Suppressor macrophage treated with lipopolysaccharide for 4 hours (primary cell): ENCODE results near the gene SLC1A2.

Experiments
- DNase-seq: peaks from one replicate; pipeline ENCODE4 v3.0.0-alpha.2; 2020

SLC1A2 gene

DNA sequence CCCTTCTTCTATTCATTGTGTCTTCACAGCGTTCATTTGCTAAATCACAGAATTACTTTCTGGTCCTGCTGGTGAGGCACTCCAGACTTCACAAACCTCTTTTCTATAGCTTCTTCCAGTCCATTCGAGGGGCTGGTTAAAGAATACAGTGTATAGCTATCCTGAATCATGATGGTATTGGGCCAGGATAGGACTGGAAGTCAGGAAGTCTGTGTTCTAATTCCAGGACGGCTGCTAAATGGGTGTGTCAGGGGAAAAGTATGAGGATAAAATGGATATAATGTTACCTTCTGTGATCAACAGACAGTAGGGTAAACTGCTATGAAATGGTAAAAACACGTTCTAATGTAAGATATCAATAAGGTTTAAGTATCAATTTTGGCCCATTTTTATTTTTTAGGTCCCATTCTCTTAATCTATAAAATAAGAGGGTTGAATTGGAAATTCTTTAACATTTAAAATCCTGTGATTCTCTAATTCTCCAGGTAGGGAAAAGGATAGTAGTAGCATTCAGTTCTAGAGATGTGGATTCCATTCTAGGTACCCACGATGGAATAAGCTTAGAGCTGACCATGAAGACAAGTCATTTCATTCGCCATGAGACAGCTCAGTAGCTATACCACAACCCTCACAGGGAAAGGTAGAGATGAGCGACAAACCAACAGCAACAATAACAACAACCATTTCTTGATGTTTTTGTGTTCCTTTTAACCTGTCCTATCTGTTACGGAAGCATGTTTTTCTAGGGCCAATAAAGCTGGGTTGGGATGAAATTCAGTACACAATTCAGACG, 96.1 kb downstream of the SLC1A2 start:
- DNase-seq, result no peak

DNA sequence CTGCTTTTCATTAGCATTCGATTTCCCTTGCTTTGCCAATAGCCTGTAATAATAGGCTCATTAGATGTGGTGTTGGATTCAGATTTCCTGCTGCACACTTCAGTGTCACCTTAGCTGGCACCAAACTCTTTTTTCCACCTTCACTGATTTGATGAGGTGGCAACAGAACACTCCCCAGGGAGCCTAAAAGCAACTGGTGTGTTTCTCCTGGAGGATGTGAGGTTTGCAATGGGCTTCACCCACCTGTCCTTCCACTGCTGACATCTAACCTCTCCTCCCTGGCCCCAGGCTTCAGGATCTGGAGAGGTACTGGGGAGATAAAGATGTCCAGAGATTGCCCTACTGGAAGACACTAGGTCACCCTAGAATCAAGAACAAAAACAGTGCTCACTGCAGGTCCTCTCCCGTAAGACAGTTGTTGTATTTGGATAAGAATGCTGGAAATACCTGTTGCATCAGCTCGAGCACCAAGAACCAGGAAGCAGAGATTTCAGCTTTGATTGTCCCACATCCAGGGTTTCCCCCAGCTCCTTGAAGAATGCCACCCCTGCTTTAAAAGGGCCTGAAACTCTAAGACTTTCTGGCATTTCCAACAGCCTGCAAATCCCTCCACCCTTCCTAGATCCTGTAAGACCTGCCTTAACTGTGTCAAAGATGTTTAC, 96.9 kb downstream of the SLC1A2 start:
- DNase-seq, result no peak

DNA sequence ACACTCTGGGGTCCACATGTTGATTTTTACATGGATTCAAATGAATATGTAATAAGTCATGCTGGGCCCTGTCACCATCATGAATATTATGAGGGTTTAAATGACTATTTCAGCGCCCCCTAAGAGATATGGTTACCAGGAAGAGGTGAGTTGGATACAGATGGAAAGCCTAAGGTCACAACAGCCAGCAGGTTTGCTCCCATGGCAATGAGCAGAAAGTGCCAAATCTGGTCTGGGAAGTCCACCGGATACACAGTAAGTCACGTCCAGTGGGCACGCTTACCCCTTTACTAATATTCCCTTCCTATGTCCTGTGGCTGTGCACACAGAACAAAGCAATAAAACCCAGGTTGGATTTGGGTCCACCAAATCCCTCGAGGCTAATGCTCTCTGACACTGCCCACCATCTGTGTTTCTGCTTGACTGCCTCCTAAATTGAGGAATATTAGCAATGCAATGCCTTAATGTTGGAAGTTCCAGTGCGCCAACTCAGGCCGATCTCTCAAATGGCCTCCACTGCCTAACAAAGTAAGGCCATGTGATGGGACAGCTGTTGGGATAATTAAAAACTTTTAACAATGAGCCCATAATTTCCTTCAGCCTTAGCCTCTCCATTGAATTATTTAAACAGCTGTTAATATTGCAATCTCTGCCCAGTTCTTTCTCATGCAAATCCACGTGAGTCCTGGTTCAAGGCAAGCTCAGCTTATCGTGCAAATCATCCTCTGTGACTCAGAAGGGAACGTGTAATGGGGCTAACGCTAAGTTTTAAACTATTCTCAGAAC, 97.6 kb downstream of the SLC1A2 start:
- no peak for DNase-seq

DNA sequence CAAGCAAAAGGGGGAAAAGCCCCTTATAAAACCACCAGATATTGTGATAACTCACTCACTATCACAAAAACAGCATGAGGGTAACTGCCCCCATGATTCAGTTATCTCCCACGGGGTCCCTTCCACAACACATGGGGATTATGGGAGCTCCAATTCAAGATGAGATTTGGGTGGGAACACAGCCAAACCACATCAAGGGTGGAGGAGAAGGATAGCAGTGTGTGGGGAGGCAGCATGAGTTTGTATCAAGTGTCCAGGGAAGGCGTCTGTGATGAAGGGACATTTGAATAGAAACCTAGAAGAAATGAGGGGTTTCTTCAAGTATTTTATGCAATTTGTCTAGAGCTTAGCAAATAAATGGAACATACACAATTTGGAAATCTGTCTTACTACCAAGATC, 98.2 kb downstream of the SLC1A2 start:
- DNase-seq, result no peak

DNA sequence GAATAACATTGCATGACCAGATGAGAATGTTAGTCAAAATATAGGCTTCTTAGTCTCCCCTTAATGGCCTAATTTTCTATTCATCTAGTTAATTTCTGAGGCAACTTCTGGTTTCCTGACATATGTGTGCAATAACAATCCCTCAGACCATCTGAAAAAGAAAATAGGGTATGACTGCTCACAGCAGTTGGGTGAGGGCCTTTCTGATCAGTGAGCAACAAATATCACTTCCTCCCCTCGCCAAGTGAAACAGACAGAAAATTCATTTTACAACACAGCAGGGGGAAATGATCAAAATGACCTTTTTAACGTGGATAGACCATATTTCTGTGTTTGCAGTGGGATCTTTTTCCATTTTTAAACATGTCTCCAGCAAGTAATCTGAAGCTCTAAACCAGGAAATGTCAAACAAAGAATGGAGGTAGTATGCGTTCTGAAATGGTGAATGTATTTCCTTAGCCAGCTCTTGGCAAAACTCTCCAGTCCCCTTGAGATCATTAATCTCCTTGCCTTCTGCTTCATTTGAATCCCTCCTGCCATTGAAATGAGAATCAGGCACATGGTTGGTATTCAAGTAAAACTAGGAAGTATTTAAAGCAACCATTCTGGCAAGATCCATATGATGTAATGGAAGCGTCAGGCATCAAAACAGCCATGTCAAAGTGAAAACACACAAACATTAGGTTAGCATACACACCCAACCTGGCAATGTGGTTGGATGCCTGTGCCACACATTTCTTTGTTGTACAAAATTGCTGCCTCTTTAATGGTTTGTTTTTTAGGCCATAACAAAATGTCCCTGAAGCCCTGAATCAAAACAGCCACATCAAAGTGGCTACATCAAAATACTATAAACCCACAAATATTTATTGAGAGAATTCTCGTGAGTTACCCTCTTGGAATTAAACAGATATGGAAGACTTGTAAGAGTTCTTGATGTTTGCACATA, 100.1 kb downstream of the SLC1A2 start:
- DNase-seq, result peak; percentile 82

DNA sequence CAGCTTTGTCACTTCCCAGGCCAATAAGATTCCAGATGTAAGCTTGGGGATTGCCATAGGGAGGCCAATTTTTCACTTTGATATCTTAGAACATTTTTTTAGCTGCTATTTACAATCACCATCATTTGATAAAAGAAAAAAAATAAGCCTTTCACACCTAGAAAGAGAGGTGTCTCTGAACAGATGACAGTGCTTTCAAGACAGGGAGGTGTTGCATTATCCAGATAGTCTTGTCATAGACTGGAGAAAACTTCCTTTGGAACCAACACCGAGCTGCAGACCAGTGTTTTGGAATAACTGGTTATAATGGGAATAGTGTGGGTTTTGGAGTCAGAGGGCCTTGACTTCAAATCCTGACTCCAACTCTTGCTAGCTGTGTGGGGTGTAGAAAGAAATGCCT, 101.0 kb downstream of the SLC1A2 start:
- DNase-seq, result no peak

DNA sequence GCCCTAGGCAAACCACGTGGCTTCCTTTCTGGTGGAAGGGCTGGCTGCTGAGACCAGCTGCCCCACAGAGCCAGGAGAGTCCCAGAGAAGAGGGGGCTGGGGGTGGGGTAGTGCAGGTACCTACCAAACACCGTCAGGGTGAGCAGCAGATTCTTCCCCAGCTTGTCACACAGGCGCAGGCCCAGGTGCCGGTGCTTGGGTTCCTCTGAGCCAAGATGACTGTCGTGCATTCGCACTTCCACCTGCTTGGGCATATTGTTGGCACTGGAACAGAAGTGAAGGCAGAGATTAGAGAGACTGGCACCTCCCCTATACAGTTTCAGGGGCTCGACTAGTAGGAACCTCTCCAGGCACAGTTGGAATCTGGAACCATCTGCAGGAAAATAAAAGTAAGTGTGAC, 102.1 kb downstream of the SLC1A2 start:
- DNase-seq, result no peak

DNA sequence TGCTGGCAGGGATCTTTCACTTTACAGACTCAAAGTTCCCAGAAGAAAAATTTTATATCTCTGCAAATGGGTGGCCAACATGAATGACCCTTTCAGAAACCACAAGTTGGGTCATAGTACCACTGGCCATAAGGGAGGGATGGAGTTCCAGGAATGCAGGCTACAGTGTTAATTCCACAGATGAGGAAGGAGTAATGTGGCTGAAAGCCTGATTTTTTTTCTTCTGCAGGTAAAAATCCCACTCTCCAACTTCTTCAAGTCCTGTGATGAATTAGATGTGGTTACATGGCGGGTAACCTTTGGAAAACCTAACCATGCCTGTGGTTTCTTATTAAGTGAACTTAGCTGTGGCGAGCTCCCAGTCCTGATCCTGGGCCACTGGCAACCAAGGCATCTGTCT, 103.2 kb downstream of the SLC1A2 start:
- DNase-seq, result no peak

DNA sequence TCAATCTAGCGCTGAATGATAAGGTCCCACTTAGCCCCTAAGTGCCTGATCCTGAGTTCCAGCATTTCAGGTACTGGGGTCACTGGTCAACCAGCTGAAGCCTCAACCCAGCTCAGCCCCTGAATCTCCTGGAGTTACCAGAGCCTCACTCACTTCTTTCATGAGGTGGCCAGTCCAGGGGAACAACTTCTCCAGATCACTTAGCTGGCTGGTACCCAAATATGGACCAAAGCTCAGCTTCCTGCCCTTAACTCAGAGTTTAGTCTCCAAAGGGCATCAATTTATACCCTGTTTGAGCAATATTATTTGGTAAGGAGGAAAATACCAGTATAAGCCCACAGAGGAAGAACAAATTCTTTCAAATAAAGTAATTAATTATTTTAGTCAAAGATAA, 105.6 kb downstream of the SLC1A2 start:
- DNase-seq, result no peak

DNA sequence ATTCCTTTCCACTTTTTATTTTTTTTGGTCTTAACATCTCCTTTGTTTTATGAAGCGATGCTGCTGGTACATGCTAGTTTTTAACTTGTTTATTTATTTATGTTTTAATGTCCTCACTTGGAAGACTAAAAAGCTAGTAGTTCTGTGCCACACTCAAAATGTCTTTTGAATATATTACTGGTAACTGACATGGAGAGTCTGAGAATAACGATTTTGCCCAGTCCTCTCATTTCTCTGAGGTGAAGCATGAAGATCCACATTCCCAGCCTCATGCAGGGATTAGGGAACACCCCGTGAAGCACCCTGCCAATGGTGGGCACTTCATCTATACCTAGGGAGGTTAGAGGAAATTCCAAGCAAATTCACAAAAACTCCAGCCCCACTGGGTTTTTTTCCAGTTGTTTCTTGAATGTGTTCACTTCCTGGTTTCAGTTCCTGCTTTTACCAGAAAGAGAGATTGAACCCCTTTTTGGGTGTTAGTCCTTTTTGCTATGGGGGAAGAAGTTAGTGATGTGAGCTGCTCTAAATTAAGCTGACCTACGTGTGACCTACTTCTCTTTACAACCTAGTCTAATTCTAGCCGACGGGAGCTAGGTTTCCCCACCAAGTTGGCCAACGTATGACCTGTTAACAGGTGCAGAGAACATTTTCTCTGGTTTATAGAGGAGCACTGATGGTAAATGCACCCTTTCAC, 106.1 kb downstream of the SLC1A2 start:
- peak; percentile 88 for DNase-seq

DNA sequence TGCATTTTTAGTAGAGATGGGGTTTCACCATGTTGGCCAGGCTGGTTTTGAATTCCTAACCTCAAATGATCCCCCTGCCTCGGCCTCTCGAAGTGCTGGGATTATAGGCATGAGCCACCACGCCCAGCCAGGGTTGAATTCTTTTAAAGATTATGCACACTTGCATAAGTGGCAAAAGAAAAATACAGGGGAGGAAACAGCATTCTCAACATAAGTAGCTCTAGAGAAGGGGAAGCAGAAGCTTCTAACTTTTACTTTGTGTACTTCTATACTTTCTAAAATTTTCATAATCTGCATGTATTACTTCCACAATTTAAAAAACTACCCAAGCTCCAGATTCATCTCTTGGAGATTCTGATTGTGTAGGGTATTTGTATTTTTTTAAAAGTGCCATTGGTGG, 108.0 kb downstream of the SLC1A2 start:
- DNase-seq, result peak; percentile 58

DNA sequence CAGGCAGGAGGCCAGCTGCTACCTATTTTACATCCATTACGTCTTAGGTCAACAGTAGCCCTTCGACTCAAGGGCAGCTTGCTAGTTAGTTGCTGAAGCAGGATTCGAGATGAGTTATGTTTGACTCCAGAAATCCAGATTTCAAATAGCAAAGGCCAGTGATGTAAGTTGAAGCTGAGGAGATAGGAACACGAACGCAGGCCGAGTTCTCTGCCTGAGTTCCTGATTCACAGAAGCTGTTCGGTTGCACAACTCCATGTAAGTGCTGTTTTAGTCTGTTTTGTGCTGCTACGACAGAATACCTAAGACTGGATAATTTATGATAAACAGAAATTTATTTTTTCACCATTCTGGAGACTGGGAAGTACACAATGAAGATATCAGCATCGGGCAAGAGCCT, 111.2 kb downstream of the SLC1A2 start:
- peak; percentile 88 for DNase-seq

DNA sequence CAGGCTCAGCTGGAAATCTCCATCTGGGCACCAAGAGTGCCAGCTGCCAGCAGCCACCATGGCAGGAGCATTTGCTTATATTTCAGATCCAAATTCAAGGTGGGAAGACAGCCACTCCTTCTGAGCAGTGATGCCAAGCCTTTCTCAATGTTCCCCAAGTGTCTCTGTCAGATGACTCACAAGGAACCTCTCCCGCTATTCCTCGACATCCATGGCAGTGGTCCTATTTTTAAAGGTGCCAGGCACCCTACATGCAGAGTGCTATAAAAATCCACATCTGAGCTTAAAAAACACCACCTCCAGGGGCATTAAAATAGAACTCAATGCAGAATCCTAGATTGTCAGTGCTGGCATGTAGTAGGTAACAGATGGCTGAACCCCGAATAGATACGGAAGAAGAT, 112.1 kb downstream of the SLC1A2 start:
- no peak for DNase-seq

DNA sequence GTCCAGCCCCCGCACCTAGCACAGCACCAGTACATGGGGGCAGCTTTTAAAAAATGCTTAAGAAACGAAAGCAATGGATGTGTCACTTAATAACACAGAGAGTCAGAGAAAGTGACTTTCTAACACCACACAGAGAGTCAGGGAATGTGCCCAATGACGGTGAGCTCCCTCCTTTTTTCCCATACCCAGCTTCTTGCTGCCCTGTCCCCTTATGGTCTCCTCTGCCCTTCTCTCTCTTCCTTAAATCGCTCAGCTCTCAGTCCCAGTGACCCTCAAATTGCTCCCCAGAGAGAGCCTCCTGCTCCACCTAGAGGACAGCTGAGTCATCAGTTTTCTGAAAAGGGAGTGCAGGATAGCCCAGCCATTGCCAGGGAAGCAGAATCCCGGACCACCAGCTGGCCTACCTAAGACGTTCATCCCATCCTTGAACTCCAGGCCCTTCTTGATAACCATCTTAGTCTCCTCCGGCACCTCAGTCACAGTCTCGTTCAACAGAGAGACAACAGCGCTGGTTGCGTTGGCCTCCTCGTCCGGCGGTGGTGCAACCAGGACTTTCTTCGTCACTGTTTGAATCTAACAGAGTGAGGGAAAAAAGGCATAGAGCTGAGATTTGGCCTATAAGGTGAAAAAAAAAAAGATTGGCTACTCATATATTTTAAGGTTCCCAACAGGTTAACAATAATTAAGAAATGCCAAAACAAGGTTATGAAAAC, 113.5 kb downstream of the SLC1A2 start:
- DNase-seq, result no peak

DNA sequence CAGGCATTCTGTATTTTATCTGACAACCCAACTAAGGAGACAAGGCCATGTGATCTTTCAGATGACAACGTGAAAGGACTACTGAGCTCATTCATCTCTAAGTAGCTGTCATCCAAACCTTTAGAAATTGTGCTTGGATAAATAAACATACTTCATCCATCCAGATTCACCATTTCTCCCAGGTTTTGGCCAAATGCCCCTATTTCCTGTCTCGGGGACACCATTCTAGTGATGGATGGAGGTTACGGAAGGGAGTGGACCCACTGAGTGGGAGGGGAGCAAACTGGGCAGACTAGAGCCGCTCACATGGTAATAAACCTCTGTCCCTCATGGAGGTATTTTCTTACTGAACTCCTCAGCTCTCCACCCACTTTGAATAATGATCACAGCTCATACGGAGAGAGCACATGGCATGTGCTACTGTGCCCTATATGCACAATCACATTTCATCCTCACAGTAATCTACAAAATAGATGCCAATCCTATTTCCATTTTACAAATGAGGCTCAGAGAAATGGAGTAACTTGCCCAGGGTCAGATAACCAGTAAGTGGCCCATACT, 114.4 kb downstream of the SLC1A2 start:
- no peak for DNase-seq

DNA sequence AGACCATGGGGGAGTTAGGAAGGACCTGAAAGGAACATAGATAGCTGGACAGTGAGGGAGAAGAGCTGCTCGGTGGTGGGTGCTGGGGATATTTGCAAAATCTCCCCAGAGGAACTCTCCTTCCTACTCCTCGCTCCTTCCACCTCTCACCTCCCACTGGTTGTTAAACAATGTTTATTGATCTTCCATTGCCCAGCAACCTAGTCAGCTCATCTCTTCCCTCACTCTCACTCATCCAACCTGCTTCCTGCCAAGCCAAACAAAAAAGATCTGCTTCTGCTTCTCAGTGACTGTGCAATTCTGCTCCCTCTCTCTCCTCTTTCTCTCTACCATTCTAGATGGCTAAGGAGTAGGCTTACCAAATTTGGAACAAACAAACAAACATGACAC, 115.0 kb downstream of the SLC1A2 start:
- peak; percentile 81 for DNase-seq

DNA sequence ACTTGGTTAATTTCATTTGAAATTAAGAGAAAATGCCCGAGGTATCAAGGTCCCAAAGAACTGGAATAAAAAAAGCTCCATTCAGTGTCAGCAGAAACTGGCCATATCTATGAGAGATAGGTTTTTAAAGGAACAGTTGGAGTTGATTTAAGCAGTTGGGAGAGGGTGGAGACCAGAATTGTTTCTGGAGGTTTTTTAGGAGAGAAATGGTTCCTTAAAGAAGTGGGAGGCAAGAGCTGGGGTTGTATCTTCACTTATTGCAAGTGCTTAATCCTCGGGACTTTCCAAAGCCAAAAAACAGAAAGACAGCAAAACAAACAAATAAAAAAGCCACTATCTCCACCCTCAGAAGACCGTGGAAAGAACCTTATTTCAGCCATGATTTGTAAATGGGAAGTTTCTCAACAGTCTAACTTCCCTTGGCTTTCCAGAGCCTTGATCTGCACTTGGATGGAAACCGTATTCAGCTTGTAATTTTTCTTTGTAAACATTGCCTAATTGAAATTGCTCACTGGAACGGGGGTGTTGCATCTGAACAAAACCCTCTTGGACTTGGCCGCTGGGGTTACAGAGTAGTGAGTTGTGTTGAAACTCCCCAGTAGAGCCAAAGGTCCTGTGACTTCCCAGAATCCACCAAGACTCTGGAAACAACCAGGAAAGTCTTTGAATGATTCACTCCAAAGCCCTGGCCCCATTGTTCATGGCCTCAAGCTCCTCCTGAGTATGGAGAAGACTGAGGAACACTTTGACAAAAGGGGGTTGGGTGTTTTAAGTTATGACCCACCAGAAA, 115.6 kb downstream of the SLC1A2 start:
- DNase-seq, result peak; percentile 98

DNA sequence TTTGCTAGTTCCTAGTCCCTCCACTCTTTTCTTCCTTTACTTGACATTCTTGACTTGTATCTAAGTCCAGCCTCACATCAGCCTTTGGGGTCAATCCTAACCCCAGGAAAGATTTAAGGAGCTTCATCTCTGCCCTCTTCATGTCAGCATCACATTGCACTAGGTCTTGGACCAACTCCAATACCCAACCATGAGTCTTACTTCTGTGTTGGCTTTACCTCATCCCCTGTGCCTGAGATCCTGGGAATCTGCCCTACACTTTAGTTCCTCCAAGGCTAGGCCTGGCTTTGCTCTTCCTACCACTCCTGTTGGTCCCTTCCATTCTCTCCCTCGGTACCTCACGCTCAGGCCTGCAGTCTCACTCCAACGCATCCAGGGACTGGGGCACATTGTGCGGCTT, 117.0 kb downstream of the SLC1A2 start:
- DNase-seq, result no peak

DNA sequence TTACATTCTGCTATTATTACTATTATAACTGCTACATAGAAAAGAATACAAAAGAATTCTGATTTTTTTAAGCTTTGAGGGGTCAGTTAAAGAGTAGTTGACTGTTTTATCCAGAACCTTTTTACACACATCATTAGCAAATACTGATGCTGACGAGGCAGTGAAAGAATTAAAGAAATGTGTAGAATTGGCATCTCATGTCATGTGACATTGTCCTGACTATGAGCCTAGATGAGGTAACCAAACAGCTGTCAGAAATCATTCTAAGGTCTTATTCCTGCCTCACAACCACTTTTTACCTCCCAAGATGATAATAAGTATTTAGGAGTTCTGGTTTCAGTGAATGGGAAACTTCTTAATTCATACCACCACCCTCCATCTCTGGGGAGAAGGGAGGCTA, 121.0 kb downstream of the SLC1A2 start:
- no peak for DNase-seq

DNA sequence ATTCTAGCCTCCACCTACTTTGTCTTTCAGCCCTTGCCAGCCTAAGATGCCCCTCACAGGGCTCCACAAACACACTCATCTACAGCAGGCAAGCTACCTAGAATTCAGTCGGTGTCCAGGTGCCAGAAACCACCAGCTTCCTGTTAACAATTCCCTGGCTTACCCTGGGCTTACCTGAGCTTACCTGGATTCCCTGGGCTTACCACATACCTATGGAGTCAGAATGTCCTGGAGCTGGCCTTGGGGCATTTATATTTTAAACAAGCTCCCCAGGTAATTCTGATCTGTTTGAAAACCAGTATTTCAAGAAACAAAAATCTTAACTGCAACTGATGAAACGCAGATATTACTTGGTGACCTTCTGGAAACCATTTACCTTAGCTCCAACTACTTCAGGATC, 123.6 kb downstream of the SLC1A2 start:
- DNase-seq, result no peak
